Uterus (tissue), 2 donors: Measurements from ENCODE around the gene GNPDA2.

ENCODE experiments used
- POLR2A ChIP-seq, 2 donors: fragments of 450-650 bp; IDR thresholded peaks; one replicate each; pipeline ENCODE4 v1.6.1; 2016; ENCODE audit warnings: antibody characterized with exemption in 2 of 2, mild to moderate bottlenecking in 1 of 2, moderate library complexity in 1 of 2
- TF ChIP-seq, protein P1 (sequence below), 4 experiments: fragments of 200-600 bp in 2 of 4; fragments of 450-650 bp in 2 of 4; sonication (generic) in 2 of 4; IDR thresholded peaks; one replicate each; pipeline ENCODE4 v1.5.1; 2016 to 2019; ENCODE audit warnings: antibody characterized with exemption in 4 of 4, mild to moderate bottlenecking in 2 of 4, moderate library complexity in 1 of 4

GRCh38 chr4:44670506-44671199 lies 55.7 kb downstream of the GNPDA2 start:
- TF ChIP-seq, protein P1, sequence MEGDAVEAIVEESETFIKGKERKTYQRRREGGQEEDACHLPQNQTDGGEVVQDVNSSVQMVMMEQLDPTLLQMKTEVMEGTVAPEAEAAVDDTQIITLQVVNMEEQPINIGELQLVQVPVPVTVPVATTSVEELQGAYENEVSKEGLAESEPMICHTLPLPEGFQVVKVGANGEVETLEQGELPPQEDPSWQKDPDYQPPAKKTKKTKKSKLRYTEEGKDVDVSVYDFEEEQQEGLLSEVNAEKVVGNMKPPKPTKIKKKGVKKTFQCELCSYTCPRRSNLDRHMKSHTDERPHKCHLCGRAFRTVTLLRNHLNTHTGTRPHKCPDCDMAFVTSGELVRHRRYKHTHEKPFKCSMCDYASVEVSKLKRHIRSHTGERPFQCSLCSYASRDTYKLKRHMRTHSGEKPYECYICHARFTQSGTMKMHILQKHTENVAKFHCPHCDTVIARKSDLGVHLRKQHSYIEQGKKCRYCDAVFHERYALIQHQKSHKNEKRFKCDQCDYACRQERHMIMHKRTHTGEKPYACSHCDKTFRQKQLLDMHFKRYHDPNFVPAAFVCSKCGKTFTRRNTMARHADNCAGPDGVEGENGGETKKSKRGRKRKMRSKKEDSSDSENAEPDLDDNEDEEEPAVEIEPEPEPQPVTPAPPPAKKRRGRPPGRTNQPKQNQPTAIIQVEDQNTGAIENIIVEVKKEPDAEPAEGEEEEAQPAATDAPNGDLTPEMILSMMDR (IDR thresholded peaks at IDR 0.05) = no peak
- no peak for TF ChIP-seq POLR2A (IDR thresholded peaks at IDR 0.05)
